ENCODE measurements around the gene FHAD1. TPM values are rescaled to one million over a fixed set of nuclear protein-coding genes. Genes with fewer than 3 reads are reported as not detected.

The FHAD1 gene
- total RNA-seq, 1 experiment from 2014 or later: 3.5 TPM

DNA sequence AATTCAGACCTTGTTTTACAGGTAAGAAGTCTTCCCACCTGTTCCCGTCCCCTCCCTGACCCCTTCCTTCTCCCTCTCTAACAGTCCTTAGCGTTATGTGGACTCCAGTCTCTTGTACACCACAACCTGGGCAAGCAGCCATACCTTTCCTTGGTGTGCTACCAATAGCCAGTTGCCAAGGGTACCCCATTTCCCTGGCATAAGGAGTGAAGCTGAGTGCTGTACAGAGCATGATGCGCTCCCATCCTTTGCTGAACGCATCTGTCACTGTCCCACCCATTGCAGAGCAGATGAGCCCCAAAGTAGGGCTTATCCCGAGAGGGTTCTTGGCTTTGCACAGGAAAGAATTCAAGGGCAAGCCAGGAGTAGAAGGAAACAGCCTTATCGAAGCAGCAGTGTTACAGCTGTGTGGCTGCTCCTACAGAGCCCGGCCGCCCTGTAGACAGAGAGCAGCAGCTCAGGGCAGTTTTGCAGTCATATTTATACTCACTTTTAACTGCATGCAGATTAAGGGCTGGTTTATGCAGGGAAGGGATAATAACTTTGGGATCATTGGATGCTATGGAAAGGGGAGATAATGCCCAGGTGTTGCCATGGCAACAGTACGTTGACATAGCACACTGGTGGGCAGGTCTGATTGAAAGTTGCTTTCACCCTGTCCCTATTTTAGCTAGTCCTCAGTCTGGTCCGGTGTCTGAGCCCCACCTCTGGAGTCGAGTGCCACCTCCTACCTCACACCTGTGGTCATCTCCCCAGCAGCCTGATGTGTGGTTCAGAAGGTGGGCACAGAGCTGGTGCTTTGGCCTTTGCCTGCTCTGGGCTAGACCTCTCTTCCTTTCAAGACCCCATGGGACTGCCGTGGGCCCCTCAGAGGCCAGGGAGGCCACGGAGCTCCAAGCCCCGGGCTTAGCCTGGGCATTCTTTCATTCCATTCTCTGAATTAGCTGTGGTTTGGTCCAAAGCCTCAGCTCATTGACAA lies 5.1 kb downstream of the FHAD1 start:
- H3K9me3 ChIP-seq (ENCODE audit: control insufficient read depth in 1 of 2, insufficient read depth in 1 of 2, low read depth in 1 of 2, low read length in 2 of 2): no peaks in the 10 kb centered on the region
- ChIA-PET CTCF (interaction anchor here (0.9 kb wide), 1 partner anchor 124 kb away, joined by 3 read pairs; no protein-coding TSS in a partner anchor), RAD21 (ENCODE audit: low non-redundant PET in 1 of 2, low total read pairs in 2 of 2, uncharacterized antibody in 2 of 2, unreplicated experiment in 2 of 2) (interaction anchor here in 1 of 2 experiments (0.6 kb wide), 1 partner anchor 11 kb away, joined by 3 read pairs; no protein-coding TSS in a partner anchor), POLR2A (no interaction called here)
- ATAC-seq (peak; percentile 25; the same call in 1 of the 2 replicates), DNase-seq (ENCODE audit: low read depth, low spot score) (no peak)
- H3K27ac ChIP-seq (ENCODE audit: low read depth, low read length): no peak overlapping the region
- H3K4me3 ChIP-seq (replicated peaks in 1 of 2; ENCODE audit: low read depth in 1 of 2, low read length in 2 of 2): no peak overlapping the region
- BruUV-seq (replicated peaks): no TSS peak
- H3K36me3 ChIP-seq (ENCODE audit: control insufficient read depth in 1 of 2, insufficient read depth in 2 of 2, low read length in 2 of 2): no peaks in the 10 kb centered on the region
- H3K9ac ChIP-seq (ENCODE audit: low read length): no peak overlapping the region
- no peak for TF ChIP-seq SP1 (IDR thresholded peaks at IDR 0.05; ENCODE audit: low read depth)
- no peak for TF ChIP-seq ELF1 (IDR thresholded peaks at IDR 0.05; ENCODE audit: borderline replicate concordance, low read depth)
- no peak for TF ChIP-seq ZNF274 (IDR thresholded peaks at IDR 0.05; ENCODE audit: low read depth, low read length)
- TF ChIP-seq FOSL1 (IDR thresholded peaks at IDR 0.05; ENCODE audit: low read depth): no peak
- TF ChIP-seq YY1 (IDR thresholded peaks at IDR 0.05; ENCODE audit: extremely low read depth, insufficient replicate concordance, low read depth, low read length): no peak
- no peak for TF ChIP-seq RAD21 (IDR thresholded peaks at IDR 0.05; ENCODE audit: low read depth)
- TF ChIP-seq EZH2 (IDR thresholded peaks at IDR 0.05): no peak
- TF ChIP-seq JUND (IDR thresholded peaks at IDR 0.05): no peak
- TF ChIP-seq, protein P1, sequence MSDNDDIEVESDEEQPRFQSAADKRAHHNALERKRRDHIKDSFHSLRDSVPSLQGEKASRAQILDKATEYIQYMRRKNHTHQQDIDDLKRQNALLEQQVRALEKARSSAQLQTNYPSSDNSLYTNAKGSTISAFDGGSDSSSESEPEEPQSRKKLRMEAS (IDR thresholded peaks at IDR 0.05): no peak
- no peak for TF ChIP-seq TCF7L2 (IDR thresholded peaks at IDR 0.05; ENCODE audit: borderline replicate concordance, extremely low read depth, insufficient read depth, insufficient read length)
- TF ChIP-seq POLR2A (IDR thresholded peaks at IDR 0.05; ENCODE audit: borderline replicate concordance, extremely low read depth, insufficient read depth, insufficient read length): no peak
- TF ChIP-seq CBX3 (IDR thresholded peaks at IDR 0.05; ENCODE audit: low read depth): no peak
- TF ChIP-seq, protein P2, sequence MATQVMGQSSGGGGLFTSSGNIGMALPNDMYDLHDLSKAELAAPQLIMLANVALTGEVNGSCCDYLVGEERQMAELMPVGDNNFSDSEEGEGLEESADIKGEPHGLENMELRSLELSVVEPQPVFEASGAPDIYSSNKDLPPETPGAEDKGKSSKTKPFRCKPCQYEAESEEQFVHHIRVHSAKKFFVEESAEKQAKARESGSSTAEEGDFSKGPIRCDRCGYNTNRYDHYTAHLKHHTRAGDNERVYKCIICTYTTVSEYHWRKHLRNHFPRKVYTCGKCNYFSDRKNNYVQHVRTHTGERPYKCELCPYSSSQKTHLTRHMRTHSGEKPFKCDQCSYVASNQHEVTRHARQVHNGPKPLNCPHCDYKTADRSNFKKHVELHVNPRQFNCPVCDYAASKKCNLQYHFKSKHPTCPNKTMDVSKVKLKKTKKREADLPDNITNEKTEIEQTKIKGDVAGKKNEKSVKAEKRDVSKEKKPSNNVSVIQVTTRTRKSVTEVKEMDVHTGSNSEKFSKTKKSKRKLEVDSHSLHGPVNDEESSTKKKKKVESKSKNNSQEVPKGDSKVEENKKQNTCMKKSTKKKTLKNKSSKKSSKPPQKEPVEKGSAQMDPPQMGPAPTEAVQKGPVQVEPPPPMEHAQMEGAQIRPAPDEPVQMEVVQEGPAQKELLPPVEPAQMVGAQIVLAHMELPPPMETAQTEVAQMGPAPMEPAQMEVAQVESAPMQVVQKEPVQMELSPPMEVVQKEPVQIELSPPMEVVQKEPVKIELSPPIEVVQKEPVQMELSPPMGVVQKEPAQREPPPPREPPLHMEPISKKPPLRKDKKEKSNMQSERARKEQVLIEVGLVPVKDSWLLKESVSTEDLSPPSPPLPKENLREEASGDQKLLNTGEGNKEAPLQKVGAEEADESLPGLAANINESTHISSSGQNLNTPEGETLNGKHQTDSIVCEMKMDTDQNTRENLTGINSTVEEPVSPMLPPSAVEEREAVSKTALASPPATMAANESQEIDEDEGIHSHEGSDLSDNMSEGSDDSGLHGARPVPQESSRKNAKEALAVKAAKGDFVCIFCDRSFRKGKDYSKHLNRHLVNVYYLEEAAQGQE (IDR thresholded peaks at IDR 0.05; ENCODE audit: low read depth): no peak
- TF ChIP-seq POLR2AphosphoS5 (IDR thresholded peaks at IDR 0.05; ENCODE audit: low read depth, low read length): no peak
- TF ChIP-seq CEBPB (IDR thresholded peaks at IDR 0.05; ENCODE audit: low read depth): no peak
- TF ChIP-seq, protein P3, sequence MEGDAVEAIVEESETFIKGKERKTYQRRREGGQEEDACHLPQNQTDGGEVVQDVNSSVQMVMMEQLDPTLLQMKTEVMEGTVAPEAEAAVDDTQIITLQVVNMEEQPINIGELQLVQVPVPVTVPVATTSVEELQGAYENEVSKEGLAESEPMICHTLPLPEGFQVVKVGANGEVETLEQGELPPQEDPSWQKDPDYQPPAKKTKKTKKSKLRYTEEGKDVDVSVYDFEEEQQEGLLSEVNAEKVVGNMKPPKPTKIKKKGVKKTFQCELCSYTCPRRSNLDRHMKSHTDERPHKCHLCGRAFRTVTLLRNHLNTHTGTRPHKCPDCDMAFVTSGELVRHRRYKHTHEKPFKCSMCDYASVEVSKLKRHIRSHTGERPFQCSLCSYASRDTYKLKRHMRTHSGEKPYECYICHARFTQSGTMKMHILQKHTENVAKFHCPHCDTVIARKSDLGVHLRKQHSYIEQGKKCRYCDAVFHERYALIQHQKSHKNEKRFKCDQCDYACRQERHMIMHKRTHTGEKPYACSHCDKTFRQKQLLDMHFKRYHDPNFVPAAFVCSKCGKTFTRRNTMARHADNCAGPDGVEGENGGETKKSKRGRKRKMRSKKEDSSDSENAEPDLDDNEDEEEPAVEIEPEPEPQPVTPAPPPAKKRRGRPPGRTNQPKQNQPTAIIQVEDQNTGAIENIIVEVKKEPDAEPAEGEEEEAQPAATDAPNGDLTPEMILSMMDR (IDR thresholded peaks at IDR 0.05 in 2 of 3, conservative IDR thresholded peaks at IDR 0.05 in 1 of 3; ENCODE audit: borderline replicate concordance in 1 of 3, insufficient read depth in 1 of 3, low read depth in 2 of 3, low read length in 2 of 3): no peak
- TF ChIP-seq, protein P4, sequence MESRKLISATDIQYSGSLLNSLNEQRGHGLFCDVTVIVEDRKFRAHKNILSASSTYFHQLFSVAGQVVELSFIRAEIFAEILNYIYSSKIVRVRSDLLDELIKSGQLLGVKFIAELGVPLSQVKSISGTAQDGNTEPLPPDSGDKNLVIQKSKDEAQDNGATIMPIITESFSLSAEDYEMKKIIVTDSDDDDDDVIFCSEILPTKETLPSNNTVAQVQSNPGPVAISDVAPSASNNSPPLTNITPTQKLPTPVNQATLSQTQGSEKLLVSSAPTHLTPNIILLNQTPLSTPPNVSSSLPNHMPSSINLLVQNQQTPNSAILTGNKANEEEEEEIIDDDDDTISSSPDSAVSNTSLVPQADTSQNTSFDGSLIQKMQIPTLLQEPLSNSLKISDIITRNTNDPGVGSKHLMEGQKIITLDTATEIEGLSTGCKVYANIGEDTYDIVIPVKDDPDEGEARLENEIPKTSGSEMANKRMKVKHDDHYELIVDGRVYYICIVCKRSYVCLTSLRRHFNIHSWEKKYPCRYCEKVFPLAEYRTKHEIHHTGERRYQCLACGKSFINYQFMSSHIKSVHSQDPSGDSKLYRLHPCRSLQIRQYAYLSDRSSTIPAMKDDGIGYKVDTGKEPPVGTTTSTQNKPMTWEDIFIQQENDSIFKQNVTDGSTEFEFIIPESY (IDR thresholded peaks at IDR 0.05; ENCODE audit: extremely low read depth, insufficient replicate concordance, low read length): no peak
- H3K79me2 ChIP-seq (ENCODE audit: insufficient read depth, low read length): no peaks in the 10 kb centered on the region
- H3K4me1 ChIP-seq (ENCODE audit: control insufficient read depth in 1 of 2, insufficient read depth in 2 of 2, low read length in 2 of 2): peaks cover 4 to 19% of the 10 kb centered on the region in 2 experiments; a peak in 3 of 4 replicates
- H3K27me3 ChIP-seq (ENCODE audit: insufficient read depth, low read length): no peaks in the 10 kb centered on the region
- no peaks in the 10 kb centered on the region for H4K20me1 ChIP-seq (ENCODE audit: insufficient read depth)
- H2AFZ ChIP-seq (ENCODE audit: low read depth, low read length, poor library complexity, severe bottlenecking): no peak overlapping the region
- no peak overlapping the region for H3K4me2 ChIP-seq (ENCODE audit: low read length)
- no peaks in the 10 kb centered on the region for H3K9me2 ChIP-seq (ENCODE audit: insufficient read depth)
- intact Hi-C loops (cut with micrococcal nuclease): no loop called here

Data from HCT116 (cell line).